A673 (cell line): ENCODE data around the gene ADAMTS7.
"Not testable (repeated sequence)": the region's sequence is repeated elsewhere in the genome, so short reads cannot be mapped to it uniquely, and the experiment has no call there.

Experiments used
- EZH2 ChIP-seq: fragments of 200-600 bp; sonication (generic); IDR thresholded peaks from 2 replicates; pipeline ENCODE4 v1.6.1; 2017; ENCODE audit warnings: borderline replicate concordance, low read depth, mild to moderate bottlenecking, mixed read lengths, antibody characterized with exemption, low read length; ENCODE audit not compliant: poor library complexity, severe bottlenecking
- TF ChIP-seq, protein P1 (sequence below): fragments of 300-800, 200-600 bp; sonication (generic); conservative IDR thresholded peaks from 2 replicates; pipeline ENCODE4 v1.5.1; 2017; ENCODE audit warnings: low read depth, mild to moderate bottlenecking, antibody characterized with exemption, low read length, moderate library complexity, mixed read lengths

DNA sequence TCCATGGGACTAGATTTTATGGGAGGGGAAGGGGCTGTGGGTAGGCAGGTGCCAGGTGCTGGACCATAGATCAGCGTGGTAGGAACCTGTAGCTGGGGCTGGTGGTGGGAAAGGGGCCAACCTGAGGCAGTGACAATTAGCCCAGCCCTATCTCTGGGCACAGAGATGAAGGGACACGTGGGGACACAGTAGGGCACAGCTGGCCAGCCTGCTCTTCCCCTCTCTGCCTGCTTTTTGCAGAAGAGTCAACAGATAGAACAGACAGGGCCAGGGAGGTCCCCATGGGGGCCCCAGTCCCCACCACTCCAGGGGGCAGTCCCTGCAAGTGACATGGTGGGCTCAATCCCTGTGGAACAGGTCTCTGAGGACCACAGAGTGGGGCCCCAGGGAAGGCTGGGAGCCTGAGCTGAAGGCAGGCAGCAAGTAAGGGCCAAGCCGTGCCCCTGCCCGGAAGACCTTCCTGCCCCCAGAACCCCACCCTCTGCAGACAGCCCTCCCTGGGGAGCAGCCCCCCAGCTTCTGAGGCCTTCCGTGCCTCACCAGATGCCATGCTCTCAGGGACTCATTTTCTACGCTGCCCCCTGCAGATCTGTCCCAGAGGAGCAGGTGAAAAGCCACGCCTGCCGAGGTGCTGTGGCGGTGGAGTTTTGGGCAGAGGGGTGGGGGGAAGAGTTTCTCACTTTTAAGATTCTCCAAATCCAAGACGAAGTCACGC is 52.6 kb downstream of the ADAMTS7 start:
- TF ChIP-seq, protein P1, sequence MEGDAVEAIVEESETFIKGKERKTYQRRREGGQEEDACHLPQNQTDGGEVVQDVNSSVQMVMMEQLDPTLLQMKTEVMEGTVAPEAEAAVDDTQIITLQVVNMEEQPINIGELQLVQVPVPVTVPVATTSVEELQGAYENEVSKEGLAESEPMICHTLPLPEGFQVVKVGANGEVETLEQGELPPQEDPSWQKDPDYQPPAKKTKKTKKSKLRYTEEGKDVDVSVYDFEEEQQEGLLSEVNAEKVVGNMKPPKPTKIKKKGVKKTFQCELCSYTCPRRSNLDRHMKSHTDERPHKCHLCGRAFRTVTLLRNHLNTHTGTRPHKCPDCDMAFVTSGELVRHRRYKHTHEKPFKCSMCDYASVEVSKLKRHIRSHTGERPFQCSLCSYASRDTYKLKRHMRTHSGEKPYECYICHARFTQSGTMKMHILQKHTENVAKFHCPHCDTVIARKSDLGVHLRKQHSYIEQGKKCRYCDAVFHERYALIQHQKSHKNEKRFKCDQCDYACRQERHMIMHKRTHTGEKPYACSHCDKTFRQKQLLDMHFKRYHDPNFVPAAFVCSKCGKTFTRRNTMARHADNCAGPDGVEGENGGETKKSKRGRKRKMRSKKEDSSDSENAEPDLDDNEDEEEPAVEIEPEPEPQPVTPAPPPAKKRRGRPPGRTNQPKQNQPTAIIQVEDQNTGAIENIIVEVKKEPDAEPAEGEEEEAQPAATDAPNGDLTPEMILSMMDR = not testable (repeated sequence)
- TF ChIP-seq EZH2 = not testable (repeated sequence)
